ENCODE measurements around the gene UBL7.

UBL7 gene

GRCh38 chr15:74409225-74409624 is 51.7 kb downstream of the UBL7 start:
- no peak for DNase-seq (ENCODE audit: low read depth in 1 of 2, low spot score in 1 of 2)

GRCh38 chr15:74408815-74409214 is 52.1 kb downstream of the UBL7 start:
- DNase-seq (ENCODE audit: low read depth in 1 of 2, low spot score in 1 of 2), result no peak

- DNase-seq (ENCODE audit: low read depth in 1 of 2, low spot score in 1 of 2), result no peak
Observed at GRCh38 chr15:74408385-74408784, 52.6 kb downstream of the UBL7 start.

GRCh38 chr15:74406992-74407705 is 53.8 kb downstream of the UBL7 start:
- DNase-seq (ENCODE audit: low read depth in 1 of 2, low spot score in 1 of 2), result no peak

- DNase-seq (ENCODE audit: low read depth in 1 of 2, low spot score in 1 of 2), result no peak
Observed at GRCh38 chr15:74406517-74406916, 54.4 kb downstream of the UBL7 start.

GRCh38 chr15:74405823-74406222 is 55.1 kb downstream of the UBL7 start:
- no peak for DNase-seq (ENCODE audit: low read depth in 1 of 2, low spot score in 1 of 2)

- DNase-seq (ENCODE audit: low read depth in 1 of 2, low spot score in 1 of 2), result no peak
Observed at GRCh38 chr15:74403991-74404563, 56.9 kb downstream of the UBL7 start.

- DNase-seq (ENCODE audit: low read depth in 1 of 2, low spot score in 1 of 2), result no peak
Observed at GRCh38 chr15:74403588-74403919, 57.4 kb downstream of the UBL7 start.

- DNase-seq (ENCODE audit: low read depth in 1 of 2, low spot score in 1 of 2), result peak; percentile 25 to 48
Observed at GRCh38 chr15:74402873-74403587, 57.9 kb downstream of the UBL7 start.

GRCh38 chr15:74402337-74402841 is 58.6 kb downstream of the UBL7 start:
- no peak for DNase-seq (ENCODE audit: low read depth in 1 of 2, low spot score in 1 of 2)

GRCh38 chr15:74400915-74401757 is 59.8 kb downstream of the UBL7 start:
- DNase-seq (ENCODE audit: low read depth in 1 of 2, low spot score in 1 of 2), result no peak

GRCh38 chr15:74400313-74400860 is 60.6 kb downstream of the UBL7 start:
- no peak for DNase-seq (ENCODE audit: low read depth in 1 of 2, low spot score in 1 of 2)

- no peak for DNase-seq (ENCODE audit: low read depth in 1 of 2, low spot score in 1 of 2)
Observed at GRCh38 chr15:74399511-74400312, 61.2 kb downstream of the UBL7 start.

GRCh38 chr15:74399100-74399499 is 61.9 kb downstream of the UBL7 start:
- DNase-seq (ENCODE audit: low read depth in 1 of 2, low spot score in 1 of 2), result no peak

GRCh38 chr15:74398183-74398582 is 62.8 kb downstream of the UBL7 start:
- DNase-seq (ENCODE audit: low read depth in 1 of 2, low spot score in 1 of 2), result no peak

- no peak for DNase-seq (ENCODE audit: low read depth in 1 of 2, low spot score in 1 of 2)
Observed at GRCh38 chr15:74397239-74398068, 63.5 kb downstream of the UBL7 start.

- DNase-seq (ENCODE audit: low read depth in 1 of 2, low spot score in 1 of 2), result no peak
Observed at GRCh38 chr15:74396445-74397238, 64.3 kb downstream of the UBL7 start.

GRCh38 chr15:74396146-74396438 is 64.9 kb downstream of the UBL7 start:
- no peak for DNase-seq (ENCODE audit: low read depth in 1 of 2, low spot score in 1 of 2)
